ENCODE results near the gene TRIM33.
A peak's percentile ranks its signal among the peaks of the same experiment; 100 is the strongest.

The TRIM33 gene

DNA sequence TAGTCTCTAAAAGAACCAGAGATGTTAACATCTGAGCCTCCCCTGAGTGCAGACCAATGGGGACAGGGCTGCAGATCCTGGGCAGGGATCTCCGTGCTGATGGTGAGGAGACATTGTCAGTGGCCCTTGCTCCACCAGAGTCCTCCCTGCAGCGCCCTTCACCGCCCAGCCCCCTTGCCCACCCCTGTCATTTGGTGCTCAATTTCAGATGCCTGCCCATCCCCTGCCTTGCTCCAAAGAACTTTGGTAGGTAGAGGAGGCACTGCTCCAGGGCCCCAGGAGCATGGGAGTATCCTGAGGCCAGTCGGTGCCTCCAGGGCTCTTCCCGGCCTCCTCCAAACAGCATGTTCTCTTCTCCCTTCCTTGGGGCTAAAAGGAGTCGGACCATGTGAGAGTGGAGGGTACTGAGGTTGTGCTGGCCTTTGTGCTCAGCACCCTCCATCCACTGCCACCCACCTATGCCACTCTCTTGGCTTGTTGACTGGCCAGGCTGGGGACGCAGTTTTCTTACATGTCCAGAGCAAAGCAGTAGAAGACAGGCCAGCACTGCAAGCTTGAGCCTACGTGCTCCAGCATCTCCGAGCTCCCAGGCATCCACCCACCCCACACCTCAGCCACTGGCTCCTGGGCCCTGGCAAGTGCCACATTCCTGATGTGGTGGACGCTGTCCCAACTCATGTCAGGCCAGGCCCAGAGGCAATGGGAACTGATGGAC is 160.1 kb downstream of the TRIM33 start:
- no peak for DNase-seq (ENCODE audit: low read depth)

- DNase-seq (ENCODE audit: low read depth), result no peak
Observed at GRCh38 chr1:114349891-114350605, 161.0 kb downstream of the TRIM33 start.

GRCh38 chr1:114347431-114348209 is 163.4 kb downstream of the TRIM33 start:
- DNase-seq (ENCODE audit: low read depth), result no peak

- DNase-seq (ENCODE audit: low read depth), result peak; percentile 95
Observed at GRCh38 chr1:114346480-114347029, 164.4 kb downstream of the TRIM33 start.

DNA sequence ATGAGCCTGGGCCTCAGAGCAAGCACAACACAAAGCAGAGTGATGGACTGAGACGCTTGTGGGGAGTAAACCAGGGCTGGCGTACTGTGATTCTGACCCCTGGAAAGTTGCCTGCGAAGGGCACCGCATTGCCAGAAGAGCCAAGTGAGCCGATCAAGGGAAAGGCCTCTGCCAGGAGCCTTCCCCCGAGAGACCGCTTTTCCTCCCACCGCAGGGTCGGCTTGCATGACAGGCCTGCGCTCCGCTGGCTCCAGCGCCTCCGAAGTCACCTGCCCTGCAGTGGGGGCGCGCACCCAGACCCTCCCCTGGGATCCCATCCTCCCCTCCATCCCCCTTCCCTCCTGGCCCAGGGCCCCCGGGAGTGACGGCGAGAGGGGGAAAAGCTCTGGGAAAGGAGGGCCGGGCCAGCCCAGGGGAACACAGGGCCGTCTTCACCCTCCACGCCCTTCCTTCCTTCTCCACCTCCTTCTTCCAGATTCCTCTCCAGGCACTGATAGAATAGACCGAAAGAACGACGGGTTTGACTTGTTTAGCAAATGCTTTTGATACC is 165.0 kb downstream of the TRIM33 start:
- DNase-seq (ENCODE audit: low read depth), result no peak

GRCh38 chr1:114344656-114345055 is 166.3 kb downstream of the TRIM33 start:
- DNase-seq (ENCODE audit: low read depth), result no peak

Data from stimulated activated CD8-positive, alpha-beta memory T cell treated with anti-CD3 and anti-CD28 coated beads, Interleukin-12 subunit alpha, Interleukin-12 subunit beta, amount 100 ng/mL, for 1 hour (primary cell).